Measurements from ENCODE around the gene TBC1D22A. TPM values are rescaled to one million over a fixed set of nuclear protein-coding genes. Genes with fewer than 3 reads are reported as not detected.

TBC1D22A gene
- total and polyA plus RNA-seq, 2 donors (not counting 3 experiments of a cell fraction or from before 2014, with no cell fraction given), result 26.1 to 32.4 TPM

DNA sequence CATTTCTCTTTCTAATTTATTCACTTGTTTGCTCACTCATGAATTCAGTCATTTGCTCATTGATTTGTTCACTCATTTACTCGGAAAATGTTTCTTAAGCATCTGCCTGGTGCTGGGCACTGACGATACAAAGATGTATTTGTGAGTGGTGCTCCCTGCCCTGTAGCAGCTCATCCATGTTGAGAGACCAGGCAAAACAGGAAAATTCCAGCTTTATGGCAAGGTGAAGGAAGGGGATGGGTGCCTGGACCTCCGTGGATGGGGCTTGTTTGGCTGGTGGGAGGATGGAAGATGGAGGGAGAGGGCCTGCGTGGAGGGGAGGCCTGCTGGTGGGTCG is 53.1 kb downstream of the TBC1D22A start:
- Histone ChIP-seq H3K4me1 (ENCODE audit: control insufficient read depth, extremely low read depth, insufficient read depth, low read length) (peaks cover 24% of the 10 kb centered on the region), H3K9ac (replicated peaks; ENCODE audit: extremely low read depth, insufficient read depth, low read length) (no peak overlapping the region), H3K9me1 (replicated peaks; ENCODE audit: control insufficient read depth, extremely low read depth, insufficient read depth, low read length) (no peaks in the 10 kb centered on the region), H3K9me3 (replicated peaks; ENCODE audit: control insufficient read depth, insufficient read depth, low read length) (no peaks in the 10 kb centered on the region), H3K27me3 (ENCODE audit: control insufficient read depth in 2 of 2, insufficient read depth in 2 of 2, low read length in 2 of 2) (no peaks in the 10 kb centered on the region), H4K20me1 (replicated peaks; ENCODE audit: control insufficient read depth, extremely low read depth, insufficient read depth, low read length) (no peaks in the 10 kb centered on the region), H3K36me3 (ENCODE audit: control insufficient read depth in 2 of 2, extremely low read depth in 1 of 2, insufficient read depth in 2 of 2, low read length in 2 of 2) (no peaks in the 10 kb centered on the region), H3K27ac (ENCODE audit: insufficient read depth, low read depth, low read length) (no peak overlapping the region), H3K79me2 (ENCODE audit: control insufficient read depth, insufficient read depth, low read length) (peaks cover 17% of the 10 kb centered on the region), H3K4me2 (ENCODE audit: insufficient read depth, low read length) (no peak overlapping the region), H3K4me3 (replicated peaks in 1 of 3; ENCODE audit: insufficient read depth in 1 of 3, low read depth in 1 of 3, low read length in 3 of 3) (no peak overlapping the region), H2AFZ (ENCODE audit: low read depth, low read length) (no peak overlapping the region)
- TF ChIP-seq, protein P1, sequence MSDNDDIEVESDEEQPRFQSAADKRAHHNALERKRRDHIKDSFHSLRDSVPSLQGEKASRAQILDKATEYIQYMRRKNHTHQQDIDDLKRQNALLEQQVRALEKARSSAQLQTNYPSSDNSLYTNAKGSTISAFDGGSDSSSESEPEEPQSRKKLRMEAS (IDR thresholded peaks at IDR 0.05; ENCODE audit: insufficient read depth, insufficient read length), result no peak
- TF ChIP-seq JUN (IDR thresholded peaks at IDR 0.05; ENCODE audit: borderline replicate concordance, insufficient read depth, insufficient read length, low read depth) (no peak), POLR2AphosphoS5 (IDR thresholded peaks at IDR 0.05; ENCODE audit: insufficient read depth, low read depth, low read length) (no peak), POLR2A (IDR thresholded peaks at IDR 0.05; ENCODE audit: low read depth, low read length) (no peak), EZH2 (IDR thresholded peaks at IDR 0.05; ENCODE audit: borderline replicate concordance, low read depth, low read length, severe bottlenecking) (no peak), FOS (IDR thresholded peaks at IDR 0.05; ENCODE audit: borderline replicate concordance, insufficient read depth, low read length) (no peak), MYC (IDR thresholded peaks at IDR 0.05; ENCODE audit: low read depth, low read length) (no peak), GATA2 (IDR thresholded peaks at IDR 0.05; ENCODE audit: insufficient read depth, insufficient read length, low read depth, low read length) (no peak)
- TF ChIP-seq, protein P2, sequence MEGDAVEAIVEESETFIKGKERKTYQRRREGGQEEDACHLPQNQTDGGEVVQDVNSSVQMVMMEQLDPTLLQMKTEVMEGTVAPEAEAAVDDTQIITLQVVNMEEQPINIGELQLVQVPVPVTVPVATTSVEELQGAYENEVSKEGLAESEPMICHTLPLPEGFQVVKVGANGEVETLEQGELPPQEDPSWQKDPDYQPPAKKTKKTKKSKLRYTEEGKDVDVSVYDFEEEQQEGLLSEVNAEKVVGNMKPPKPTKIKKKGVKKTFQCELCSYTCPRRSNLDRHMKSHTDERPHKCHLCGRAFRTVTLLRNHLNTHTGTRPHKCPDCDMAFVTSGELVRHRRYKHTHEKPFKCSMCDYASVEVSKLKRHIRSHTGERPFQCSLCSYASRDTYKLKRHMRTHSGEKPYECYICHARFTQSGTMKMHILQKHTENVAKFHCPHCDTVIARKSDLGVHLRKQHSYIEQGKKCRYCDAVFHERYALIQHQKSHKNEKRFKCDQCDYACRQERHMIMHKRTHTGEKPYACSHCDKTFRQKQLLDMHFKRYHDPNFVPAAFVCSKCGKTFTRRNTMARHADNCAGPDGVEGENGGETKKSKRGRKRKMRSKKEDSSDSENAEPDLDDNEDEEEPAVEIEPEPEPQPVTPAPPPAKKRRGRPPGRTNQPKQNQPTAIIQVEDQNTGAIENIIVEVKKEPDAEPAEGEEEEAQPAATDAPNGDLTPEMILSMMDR (IDR thresholded peaks at IDR 0.05; ENCODE audit: extremely low read depth in 1 of 2, insufficient read depth in 1 of 2, low read depth in 1 of 2, low read length in 2 of 2), result no peak
- FAIRE-seq, result no peak
- dilution Hi-C loops (cut with MboI; ENCODE audit: extremely low pct_ligation_motif_present, low sequenced_read_pairs) (no loop called here), intact Hi-C loops (cut with micrococcal nuclease) (no loop called here)
- POLR2A ChIA-PET, result no interaction called here
- no TSS peak for BruUV-seq (replicated peaks)
- CTCF ChIA-PET, result interaction anchor here (1.0 to 2.1 kb wide), 3 partner anchors 11 to 17 kb away, joined by 3 to 11 read pairs (median 6); no protein-coding TSS in a partner anchor
- DNase-seq (ENCODE audit: low read depth, low spot score), result no peak
